ENCODE measurements around the gene THADA.
A peak's percentile ranks its signal among the peaks of the same experiment; 100 is the strongest.

THADA gene

DNA sequence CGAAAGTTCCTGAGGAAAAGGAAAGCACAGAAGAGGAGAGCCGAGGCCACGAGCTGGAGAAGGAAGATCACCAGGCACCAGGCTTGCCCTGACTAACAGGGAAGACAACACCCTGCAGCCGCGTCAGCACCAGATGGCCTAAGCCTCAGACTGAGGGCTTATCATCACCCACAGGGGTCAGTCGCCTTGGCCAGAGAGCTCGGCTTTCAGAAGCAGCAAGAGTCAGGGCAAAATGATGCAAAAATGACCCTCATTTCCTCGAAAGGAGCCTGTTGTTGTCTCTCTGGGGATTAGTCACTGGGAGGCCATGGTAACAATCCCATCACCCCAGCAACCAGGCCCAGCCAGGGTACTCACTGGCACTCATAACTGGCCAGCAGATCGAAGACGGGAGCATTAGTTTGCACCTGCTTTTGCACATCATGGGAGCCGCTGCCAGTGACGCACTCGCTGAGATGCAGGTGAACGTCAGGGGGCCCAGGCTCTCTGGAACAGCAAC is 326.7 kb downstream of the THADA start:
- peak in 1 of 2 donors; percentile 46 for DNase-seq

DNA sequence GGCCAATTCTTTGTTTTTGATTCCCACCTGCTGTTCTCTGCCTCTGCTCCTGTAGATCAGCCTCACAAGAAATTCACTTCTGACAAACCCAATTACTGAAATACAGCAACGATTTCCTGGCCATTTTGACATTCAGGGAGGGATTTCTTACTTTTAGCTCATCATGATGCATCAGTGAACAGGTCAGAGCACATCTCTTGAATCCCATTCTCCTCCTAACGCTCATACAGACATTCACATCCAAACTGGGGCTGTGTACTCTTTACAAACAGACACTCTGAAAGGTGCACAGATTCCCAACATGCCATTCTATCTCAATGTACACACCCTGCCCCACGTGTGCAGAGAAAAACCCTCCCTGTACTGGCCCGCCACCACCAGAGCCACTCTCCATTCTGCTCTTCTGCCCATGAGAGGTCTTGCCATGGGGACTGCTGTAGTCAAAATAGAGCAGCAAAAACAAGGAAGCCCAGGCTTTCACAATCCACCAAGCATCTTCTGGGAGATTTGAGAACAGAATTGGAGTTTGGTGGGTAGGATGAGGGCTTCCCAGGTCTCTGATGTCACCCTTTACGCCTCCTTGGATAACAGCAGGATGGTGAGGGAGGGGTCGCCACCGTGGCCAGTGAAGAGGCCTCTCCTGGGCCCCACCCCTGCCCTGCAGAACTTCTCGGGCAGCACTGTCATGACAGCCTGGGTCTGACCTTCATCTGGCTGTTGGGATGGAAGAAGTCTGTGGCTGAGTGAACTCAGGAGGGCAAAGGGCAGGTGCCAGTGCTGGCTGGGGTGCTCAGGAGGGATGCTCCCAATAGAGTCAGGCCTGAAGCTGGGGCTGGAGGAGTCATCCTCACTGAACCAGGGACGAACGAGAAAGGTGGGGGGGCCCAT is 327.5 kb downstream of the THADA start:
- DNase-seq, result no peak

GRCh38 chr2:43267381-43267780 is 328.5 kb downstream of the THADA start:
- DNase-seq, result no peak

GRCh38 chr2:43266711-43267111 is 329.1 kb downstream of the THADA start:
- peak in 1 of 2 donors; percentile 18 for DNase-seq

DNA sequence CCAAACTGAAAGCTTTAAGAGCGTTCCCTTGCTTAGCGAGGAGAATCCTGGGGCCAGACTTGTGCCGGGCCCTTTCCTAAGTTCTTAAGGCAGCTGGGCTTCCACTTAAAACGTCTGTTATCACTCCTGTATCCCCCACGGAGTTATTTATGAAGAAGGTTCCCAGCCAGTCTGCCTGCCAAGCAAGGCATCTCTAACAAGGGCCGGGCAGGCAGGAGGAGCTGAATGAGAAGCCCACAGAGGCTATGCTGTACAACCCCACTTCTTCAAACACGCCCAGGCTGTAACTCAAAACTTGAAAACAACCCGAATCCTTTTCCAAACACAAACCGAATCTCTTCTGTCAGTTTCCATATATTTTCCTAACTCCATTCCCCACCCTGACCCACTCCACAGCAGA is 330.4 kb downstream of the THADA start:
- no peak for DNase-seq

- no peak for DNase-seq
Measured at GRCh38 chr2:43265001-43265400, 330.8 kb downstream of the THADA start.

DNA sequence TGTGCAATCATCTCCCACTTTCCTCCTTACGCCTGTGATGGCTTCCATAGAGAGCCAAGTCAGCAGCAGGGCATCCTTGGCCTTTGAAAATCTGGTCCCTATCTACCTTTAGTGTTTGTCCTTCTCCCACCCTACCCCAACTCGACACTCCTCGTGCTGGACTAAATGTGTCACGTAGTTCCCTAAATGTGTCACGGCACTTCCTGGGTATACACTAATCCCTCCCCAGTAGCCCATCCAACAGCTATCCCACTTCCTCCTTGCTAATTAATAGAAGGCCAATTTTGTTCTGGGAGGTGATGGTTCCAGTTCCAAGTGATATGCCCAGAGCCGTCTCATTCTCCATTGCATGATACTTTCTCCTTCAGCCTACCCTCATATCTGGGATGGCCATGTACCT is 332.9 kb downstream of the THADA start:
- DNase-seq, result no peak

GRCh38 chr2:43262239-43262638 is 333.6 kb downstream of the THADA start:
- no peak for DNase-seq

GRCh38 chr2:43259512-43259911 is 336.3 kb downstream of the THADA start:
- no peak for DNase-seq

- no peak for DNase-seq
Measured at GRCh38 chr2:43258547-43259156, 337.2 kb downstream of the THADA start.

- no peak for DNase-seq
Measured at GRCh38 chr2:43255296-43255910, 340.4 kb downstream of the THADA start.

GRCh38 chr2:43254331-43254730 is 341.5 kb downstream of the THADA start:
- DNase-seq, result no peak

DNA sequence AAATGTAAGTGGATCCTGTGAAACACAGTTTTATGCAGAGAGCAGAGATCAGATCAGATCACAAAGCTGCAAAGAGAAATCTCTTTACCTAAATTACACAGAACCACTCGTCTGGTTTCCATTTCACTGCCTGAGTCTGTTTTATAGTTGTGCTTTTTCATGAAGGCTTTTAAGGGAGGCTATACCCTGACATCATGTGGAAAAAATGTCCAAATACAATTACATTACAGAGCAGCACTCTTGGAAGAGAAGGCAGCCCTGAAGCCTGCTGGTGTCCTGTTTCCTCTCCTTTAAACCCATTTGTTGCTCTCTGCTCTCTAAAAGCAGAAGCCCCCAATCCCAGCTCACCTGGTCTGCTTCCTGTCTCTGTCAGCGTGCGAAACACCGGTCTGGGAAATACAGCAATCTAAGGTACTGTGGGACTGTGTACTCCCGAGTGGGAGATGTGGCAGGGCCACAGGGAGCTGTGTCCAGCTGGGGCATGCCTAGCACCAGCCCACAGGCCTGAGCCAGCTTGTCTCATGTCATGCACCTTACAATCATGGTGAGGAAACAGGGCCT is 344.6 kb downstream of the THADA start:
- no peak for DNase-seq

DNA sequence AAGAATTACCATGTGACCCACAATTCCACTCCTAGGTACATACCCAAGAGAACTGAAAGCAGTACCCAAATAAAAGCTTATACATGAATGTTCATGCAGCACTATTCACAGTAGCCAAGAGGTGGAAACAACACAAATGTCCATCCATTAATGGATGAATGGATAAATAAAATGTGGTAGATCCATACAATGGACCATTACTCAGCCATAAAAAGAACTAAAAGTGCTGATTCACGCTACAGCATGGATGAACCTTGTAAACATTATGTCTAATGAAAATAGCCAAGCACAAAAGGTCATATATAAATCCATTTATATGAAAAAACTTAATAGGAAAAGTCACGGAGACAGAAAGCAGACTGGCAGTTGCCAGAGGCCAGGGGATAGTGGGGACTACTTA is 345.8 kb downstream of the THADA start:
- DNase-seq, result no peak

DNA sequence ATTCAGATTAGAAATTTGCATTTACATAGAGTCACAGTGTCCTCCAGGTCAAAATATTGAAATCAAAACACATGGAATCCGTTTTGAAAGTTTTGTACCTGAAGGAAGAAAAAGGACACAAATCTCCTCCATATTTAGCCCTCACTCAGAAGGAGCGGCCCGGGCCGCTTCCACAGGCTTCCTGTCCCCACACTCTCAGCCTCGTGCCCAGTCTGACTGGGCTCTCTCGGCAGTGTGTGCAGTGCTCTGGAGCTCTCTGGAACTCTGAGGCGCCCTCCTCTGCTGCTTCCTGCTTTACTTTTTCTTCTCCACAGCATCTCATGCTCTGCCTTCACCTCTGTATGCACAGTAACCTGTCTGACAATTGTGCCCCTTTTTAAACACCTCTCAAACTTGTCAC is 347.2 kb downstream of the THADA start:
- DNase-seq, result no peak

DNA sequence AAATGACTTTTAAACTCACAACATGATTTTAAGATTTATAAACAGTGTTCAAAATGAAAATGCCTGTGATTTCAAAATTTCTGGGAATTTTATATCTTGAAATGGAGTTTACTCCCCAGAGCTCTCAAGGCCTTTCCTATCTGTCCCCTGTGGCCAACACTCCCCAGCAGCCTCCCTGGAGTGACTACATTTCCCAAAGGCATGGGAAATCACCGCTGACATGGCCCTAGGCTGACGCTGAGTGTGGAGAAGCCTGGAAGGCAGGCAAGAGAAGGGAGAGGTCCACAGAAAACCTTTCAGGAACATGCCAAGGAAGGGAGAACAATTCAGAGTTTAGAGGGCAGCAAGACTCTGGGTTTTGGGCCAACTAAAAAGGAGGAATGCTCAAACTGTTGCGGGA is 349.2 kb downstream of the THADA start:
- no peak for DNase-seq

DNA sequence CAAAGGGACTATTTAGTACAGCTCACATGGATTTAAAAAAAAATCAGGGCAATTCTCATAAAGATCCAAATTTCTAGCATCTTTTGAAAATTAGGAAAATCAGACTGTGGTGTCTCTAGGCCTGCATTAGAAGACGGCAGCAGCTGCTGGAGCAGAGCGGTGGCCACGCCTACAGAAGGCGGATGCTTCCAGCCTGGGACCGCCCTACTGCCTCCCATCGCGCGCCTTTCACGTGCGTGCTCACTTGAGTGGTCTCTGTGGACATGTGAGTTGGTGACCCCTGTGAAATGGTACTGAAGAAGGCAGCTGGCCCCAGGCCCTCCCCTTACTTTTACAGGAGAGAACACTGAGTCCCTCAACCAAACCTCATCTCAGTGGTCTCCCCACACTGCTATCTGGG is 354.3 kb downstream of the THADA start:
- DNase-seq, result no peak

DNA sequence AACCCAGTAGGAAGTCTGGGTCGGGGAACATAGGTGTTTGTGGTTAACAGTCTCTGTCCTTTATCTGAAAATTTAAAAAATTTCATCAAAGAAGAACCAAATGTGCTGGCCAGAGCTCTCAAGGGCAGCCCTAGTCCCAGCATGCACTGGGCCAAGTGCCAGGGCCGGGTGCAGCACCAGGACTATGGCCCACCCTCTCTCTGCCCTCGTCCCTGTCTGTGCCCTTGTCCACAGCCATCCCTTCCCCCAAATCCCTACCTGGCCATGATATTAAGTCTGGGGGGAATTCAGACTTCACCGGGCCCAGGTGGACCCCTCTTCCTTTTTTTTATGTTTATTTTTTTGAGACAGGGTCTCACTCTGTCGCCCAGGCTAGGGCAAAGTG is 355.1 kb downstream of the THADA start:
- no peak for DNase-seq

- DNase-seq, result no peak
Measured at GRCh38 chr2:43239981-43240765, 355.7 kb downstream of the THADA start.

DNA sequence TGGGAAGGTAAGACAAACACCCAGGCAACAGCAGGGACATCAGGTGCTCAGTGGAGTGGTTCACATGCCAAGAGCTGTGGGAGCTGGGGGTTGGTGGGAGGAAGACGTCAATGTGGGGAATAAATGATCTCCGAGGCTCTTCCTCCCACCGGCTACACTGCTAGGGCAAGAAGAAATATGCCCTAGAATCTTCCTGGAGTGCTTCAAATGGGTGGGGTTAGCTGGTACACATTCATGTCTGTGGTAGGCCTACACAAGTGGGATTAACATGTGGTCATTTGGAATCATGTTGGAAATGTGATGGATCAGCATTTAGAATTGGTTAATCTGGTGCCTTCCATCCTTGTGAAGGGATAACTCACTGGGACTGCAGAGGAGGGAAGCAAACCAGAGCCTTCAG is 357.0 kb downstream of the THADA start:
- no peak for DNase-seq

- DNase-seq, result no peak
Measured at GRCh38 chr2:43238176-43238575, 357.7 kb downstream of the THADA start.
